SJCRH30 (cell line): ENCODE data around the gene TMEM156. TPM values are rescaled to one million over a fixed set of nuclear protein-coding genes. Genes with fewer than 3 reads are reported as not detected.
"Not testable (repeated sequence)": the region's sequence is repeated elsewhere in the genome, so short reads cannot be mapped to it uniquely, and the experiment has no call there.

ENCODE experiments used
- DNase-seq, 2 experiments: peaks; one replicate each; pipeline ENCODE4 v3.0.0-alpha.2; 2015 to 2020
- H3K27ac ChIP-seq: fragments of 250-450 bp; sonication (Bioruptor Pico); 2 replicates; pipeline ENCODE4 v1.5.1; 2020; ENCODE audit warnings: mild to moderate bottlenecking, moderate library complexity
- H3K27me3 ChIP-seq: fragments of 250-450 bp; sonication (Bioruptor Pico); 2 replicates; pipeline ENCODE4 v1.5.1; 2020; ENCODE audit warnings: mild to moderate bottlenecking, moderate library complexity
- H3K36me3 ChIP-seq: fragments of 250-450 bp; sonication (Bioruptor Pico); 2 replicates; pipeline ENCODE4 v1.5.1; 2020; ENCODE audit warnings: mild to moderate bottlenecking, moderate library complexity
- H3K4me1 ChIP-seq: fragments of 250-450 bp; sonication (Bioruptor Pico); 2 replicates; pipeline ENCODE4 v1.5.1; 2020; ENCODE audit warnings: mild to moderate bottlenecking, moderate library complexity
- H3K4me3 ChIP-seq: fragments of 250-450 bp; sonication (Bioruptor Pico); 2 replicates; pipeline ENCODE4 v1.5.1; 2020; ENCODE audit warnings: mild to moderate bottlenecking, moderate library complexity
- H3K9me3 ChIP-seq: fragments of 250-450 bp; sonication (Bioruptor Pico); replicated peaks from 2 replicates; pipeline ENCODE4 v1.5.1; 2020; ENCODE audit warnings: mild to moderate bottlenecking, moderate library complexity
- total RNA-seq: library from RNA; depleted of rRNA; stranded (reverse); fragments of >200 nt; shearing (Covaris generic); gene quantifications from 2 replicates; pipeline ENCODE4 v1.2.3, GENCODE V29; 2014

The TMEM156 gene
- total RNA-seq, 1 experiment from 2014 or later = not detected

DNA sequence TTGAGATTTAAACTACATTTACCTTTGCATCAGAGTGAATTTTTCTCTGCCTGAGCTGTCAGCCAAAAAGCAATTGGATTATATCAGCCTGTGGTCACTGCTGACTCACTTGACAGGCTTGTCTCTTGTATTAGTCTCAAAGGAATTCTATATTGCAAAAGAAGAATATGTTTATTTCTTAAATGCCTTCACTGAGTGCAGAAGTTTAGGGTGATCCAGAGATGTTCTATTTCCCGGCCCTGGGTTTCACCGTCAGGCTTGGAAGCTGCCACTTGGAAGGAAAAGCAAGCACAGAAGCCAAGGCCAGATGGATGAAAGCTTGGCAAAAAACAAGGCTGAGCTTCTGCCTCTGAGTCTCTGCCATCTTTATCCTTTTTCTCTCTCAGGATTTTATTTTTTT lies 83.7 kb downstream of the TMEM156 start:
- Histone ChIP-seq H3K4me1 (peaks cover 15% of the 10 kb centered on the region), H3K27ac (no peak overlapping the region), H3K9me3 (no peaks in the 10 kb centered on the region), H3K4me3 (no peak overlapping the region), H3K36me3 (peaks cover 7% of the 10 kb centered on the region), H3K27me3 (no peaks in the 10 kb centered on the region)
- peak in 1 of 2 experiments; percentile 9 for DNase-seq

DNA sequence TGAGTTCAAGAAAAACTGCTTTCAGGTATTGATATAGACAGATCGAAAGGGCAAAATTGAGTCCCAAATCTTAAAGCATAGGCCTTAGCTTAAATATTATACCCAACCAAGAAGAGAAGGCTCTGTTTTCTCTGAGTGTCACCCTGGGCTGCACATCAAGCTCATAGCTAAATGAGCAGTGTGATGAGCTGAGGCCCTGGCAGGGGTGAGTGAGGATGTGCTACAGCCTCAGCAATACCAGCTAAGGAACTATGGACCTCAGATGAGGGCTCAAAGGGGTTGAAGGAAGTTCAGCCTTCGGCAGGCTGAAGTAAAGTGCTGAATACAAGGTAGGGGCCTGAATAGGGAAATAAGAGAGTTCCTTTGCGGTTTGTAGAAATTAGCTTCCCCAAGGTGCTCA lies 85.3 kb downstream of the TMEM156 start:
- no peak overlapping the region for H3K4me3 ChIP-seq
- no peaks in the 10 kb centered on the region for H3K9me3 ChIP-seq
- H3K27ac ChIP-seq = no peak overlapping the region
- H3K4me1 ChIP-seq = peaks cover 28% of the 10 kb centered on the region
- no peaks in the 10 kb centered on the region for H3K27me3 ChIP-seq
- H3K36me3 ChIP-seq = peaks cover 11% of the 10 kb centered on the region
- no peak for DNase-seq

DNA sequence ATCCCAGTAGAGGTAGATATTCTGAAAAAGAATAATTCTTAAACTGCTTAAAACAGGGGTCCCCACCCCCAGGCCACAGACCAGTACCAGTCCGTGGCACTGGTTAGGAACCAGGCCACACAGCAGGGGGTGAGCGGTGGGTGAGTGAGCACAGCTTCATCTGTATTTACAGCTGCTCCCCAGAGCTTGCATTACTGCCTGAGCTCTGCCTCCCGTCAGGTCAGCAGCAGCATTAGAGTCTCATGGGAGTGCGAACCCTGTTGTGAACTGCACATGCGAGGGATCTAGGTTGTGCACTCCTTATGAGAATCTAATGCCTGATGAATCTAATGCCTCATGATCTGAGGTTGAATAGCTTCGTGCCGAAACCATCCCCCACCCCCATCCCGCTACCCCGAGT lies 87.8 kb downstream of the TMEM156 start:
- Histone ChIP-seq H3K4me1 (peaks cover 29% of the 10 kb centered on the region), H3K36me3 (peaks cover 21% of the 10 kb centered on the region), H3K27ac (peak overlapping the region; percentile 85), H3K9me3 (no peaks in the 10 kb centered on the region), H3K4me3 (no peak overlapping the region), H3K27me3 (no peaks in the 10 kb centered on the region)
- peak in 1 of 2 experiments; percentile 20 for DNase-seq

DNA sequence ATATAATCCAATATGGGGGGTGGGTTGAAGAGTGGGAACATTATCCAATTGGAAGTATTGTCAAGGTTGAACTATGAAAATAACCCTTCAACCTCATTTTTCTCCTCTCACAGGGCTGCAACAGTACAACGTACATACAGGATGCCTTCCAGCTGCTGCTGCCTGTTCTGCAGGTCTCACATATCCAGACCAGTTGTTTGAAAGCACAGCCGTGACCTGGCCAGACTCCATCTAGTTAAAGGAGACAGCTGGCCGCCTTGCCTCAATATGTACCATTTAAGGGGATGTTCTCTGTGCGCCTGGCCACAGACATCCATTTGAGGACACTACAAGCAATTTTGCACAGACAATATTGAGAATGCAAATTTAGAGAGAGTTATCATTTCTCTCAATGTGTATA lies 88.9 kb downstream of the TMEM156 start:
- peak overlapping the region; percentile 85 for H3K27ac ChIP-seq
- DNase-seq = peak; percentile 99
- H3K27me3 ChIP-seq = no peaks in the 10 kb centered on the region

DNA sequence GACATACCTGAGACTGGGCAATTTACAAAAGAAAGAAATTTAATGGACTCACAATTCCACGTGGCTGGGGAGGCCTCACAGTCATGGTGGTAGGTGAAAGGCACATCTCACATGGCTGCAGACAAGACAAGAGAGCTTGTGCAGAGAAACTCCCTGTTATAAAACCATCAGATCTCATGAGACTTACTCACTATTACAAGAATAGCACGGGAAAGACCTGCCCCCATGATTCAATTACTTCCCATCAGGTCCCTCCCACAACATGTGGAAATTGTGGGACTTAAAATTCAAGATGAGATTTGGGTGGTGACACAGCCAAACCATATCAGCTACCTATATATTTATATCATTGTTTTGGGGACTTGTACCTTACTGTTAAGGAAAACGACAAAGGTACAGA lies 90.3 kb downstream of the TMEM156 start:
- Histone ChIP-seq H3K4me1 (peaks cover 23% of the 10 kb centered on the region), H3K27ac (peak overlapping the region; percentile 85; the same call in 1 of the 2 replicates), H3K36me3 (peaks cover 38% of the 10 kb centered on the region)
- not testable (repeated sequence) for H3K27me3 ChIP-seq, DNase-seq, H3K9me3 ChIP-seq, H3K4me3 ChIP-seq

More for the DNA sequence above, 88.9 kb downstream of the TMEM156 start:
- Histone ChIP-seq H3K4me1 (peaks cover 25% of the 10 kb centered on the region), H3K36me3 (peaks cover 29% of the 10 kb centered on the region), H3K9me3 (no peaks in the 10 kb centered on the region), H3K4me3 (no peak overlapping the region)

DNA sequence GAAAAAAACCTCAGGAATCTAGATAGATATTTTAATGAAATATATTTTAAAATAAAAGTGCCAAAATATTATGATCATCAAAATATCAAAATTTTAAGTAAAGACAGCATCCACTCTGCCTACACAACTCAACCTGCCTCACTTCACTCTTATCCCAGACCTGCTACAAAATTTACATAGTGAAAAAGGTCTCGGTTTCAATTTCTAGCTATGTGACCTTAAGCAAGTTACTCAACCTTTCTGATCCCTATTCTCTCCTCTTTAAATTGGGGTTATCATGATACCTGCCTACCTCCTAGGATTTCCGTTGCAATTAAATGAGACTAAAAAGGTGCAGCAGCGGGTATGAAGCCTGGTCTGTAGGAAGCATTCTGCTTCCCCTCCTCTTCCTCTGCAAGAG lies 91.7 kb downstream of the TMEM156 start:
- no peak overlapping the region for H3K27ac ChIP-seq
- H3K4me1 ChIP-seq = peaks cover 23% of the 10 kb centered on the region
- DNase-seq = no peak
- H3K27me3 ChIP-seq = no peaks in the 10 kb centered on the region
- no peak overlapping the region for H3K4me3 ChIP-seq
- H3K36me3 ChIP-seq = peaks cover 46% of the 10 kb centered on the region
- H3K9me3 ChIP-seq = no peaks in the 10 kb centered on the region

DNA sequence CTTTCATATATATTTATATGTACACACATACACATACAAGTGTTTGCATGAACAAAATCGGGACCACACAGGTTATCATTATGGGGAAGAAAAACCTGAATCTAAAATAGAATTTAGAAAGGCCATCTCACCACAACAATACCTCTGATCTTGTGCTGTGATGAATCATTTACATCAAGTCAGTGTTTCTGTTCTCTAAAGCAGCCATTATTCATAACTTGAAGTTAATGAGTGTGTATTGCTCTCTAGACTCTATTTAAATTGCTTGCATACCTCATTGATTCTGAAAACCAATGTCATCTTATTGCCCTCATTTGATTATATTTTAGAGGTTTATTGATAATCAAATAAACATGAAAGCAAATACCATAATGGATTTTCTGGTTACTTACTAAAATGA lies 93.0 kb downstream of the TMEM156 start:
- H3K4me3 ChIP-seq = no peak overlapping the region
- H3K27me3 ChIP-seq = no peaks in the 10 kb centered on the region
- H3K9me3 ChIP-seq = no peaks in the 10 kb centered on the region
- H3K27ac ChIP-seq = no peak overlapping the region
- peaks cover 20% of the 10 kb centered on the region for H3K4me1 ChIP-seq
- H3K36me3 ChIP-seq = peaks cover 42% of the 10 kb centered on the region
- DNase-seq = no peak

DNA sequence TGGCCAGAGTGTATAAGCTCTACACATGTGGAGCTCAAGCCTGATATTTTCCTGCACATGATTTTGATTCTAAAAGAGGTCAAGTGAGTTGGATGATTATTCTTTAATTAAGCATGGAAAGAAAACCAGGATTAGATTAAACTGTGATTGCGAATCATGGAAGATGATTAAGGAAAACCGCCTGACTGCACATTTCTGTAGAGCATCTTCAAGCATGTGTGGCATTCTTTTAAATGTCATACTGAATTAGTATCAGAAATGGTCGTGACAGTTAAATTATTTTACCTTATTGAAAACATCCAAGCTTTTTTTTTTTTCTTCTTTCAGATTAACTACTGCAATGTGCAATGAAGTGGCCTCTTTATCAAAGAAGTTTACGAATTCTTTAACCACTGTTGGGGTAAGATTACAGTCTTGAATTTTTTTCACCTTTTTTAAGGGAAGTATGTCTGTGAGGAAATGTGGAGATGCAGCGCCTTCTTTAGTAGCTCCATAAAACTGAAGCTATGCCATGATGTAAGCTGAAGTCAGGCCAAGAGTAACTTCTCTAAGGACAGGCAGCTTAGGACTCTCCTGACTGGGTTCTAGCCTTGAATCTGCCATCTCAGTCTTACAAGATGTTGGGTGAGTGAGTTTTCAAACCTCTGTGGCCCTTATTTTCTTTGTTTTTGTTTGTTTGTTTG lies 96.7 kb downstream of the TMEM156 start:
- H3K27me3 ChIP-seq = no peaks in the 10 kb centered on the region
- H3K4me1 ChIP-seq = no peaks in the 10 kb centered on the region
- H3K4me3 ChIP-seq = no peak overlapping the region
- H3K27ac ChIP-seq = no peak overlapping the region
- no peaks in the 10 kb centered on the region for H3K9me3 ChIP-seq
- no peak for DNase-seq
- H3K36me3 ChIP-seq = peaks cover 63% of the 10 kb centered on the region

DNA sequence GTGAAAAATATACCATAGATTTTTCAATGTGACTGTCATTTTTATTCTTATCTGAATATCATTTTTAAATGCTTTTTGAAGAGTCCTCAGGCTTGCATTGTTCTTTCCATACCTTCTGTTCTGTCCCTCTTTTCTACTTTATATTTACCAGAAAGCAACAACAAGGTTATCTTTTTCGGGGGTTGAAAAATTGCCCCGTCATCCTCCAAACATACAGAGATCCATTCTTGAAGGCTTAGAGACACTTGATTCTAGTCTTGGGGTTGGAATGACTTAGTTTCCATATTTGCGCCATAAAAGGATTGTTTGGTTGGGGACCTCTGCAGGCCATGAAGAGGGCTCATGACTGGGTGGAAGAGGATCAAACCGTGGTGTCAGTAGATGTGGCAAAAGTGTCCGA lies 101.1 kb downstream of the TMEM156 start:
- no peak overlapping the region for H3K27ac ChIP-seq
- H3K36me3 ChIP-seq = peaks cover 56% of the 10 kb centered on the region
- no peak overlapping the region for H3K4me3 ChIP-seq
- no peak for DNase-seq
- H3K9me3 ChIP-seq = no peaks in the 10 kb centered on the region
- no peaks in the 10 kb centered on the region for H3K27me3 ChIP-seq
- H3K4me1 ChIP-seq = no peaks in the 10 kb centered on the region

DNA sequence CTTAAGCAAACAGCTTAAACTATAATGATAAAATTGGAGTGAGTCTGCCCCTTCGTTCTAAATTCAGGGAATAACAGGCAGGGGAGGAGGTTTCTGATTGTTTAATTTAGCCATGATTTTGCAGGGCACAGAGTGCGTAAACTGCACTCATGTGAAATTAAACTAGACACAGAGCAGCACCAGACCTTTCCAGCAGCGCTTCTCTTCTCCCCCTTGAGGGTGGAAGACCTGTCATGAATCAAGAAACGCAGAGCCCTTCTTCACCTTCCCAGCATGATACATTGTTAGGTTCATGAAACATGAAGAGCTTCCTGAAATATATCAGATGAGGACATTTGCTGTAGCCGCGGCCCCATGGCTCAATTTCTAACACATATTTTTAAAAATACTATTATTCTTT lies 101.5 kb downstream of the TMEM156 start:
- no peak overlapping the region for H3K4me3 ChIP-seq
- no peaks in the 10 kb centered on the region for H3K27me3 ChIP-seq
- H3K9me3 ChIP-seq = no peaks in the 10 kb centered on the region
- H3K4me1 ChIP-seq = no peaks in the 10 kb centered on the region
- H3K27ac ChIP-seq = no peak overlapping the region
- peaks cover 54% of the 10 kb centered on the region for H3K36me3 ChIP-seq
- no peak for DNase-seq

DNA sequence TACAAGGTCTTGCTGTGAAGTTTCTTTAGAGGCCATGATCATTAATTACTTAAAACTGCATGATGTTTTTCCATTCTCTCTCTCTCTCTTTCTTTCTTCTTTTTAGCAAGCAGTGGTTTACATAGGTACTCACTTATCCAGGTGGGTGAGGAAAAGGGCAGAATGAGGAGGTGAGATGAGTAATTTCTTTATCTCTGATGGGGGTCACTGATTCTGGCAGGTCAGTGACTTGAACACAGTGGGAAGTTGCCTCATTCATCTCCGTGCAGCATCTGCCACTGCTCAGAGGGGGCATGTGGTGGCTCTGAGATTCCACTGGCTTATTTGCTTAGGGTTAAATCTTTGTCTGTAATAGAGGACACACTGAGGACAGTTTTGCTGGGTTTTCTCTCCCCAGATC lies 102.0 kb downstream of the TMEM156 start:
- Histone ChIP-seq H3K27me3 (no peaks in the 10 kb centered on the region), H3K4me3 (no peak overlapping the region), H3K36me3 (peaks cover 51% of the 10 kb centered on the region), H3K4me1 (no peaks in the 10 kb centered on the region), H3K9me3 (no peaks in the 10 kb centered on the region), H3K27ac (no peak overlapping the region)
- no peak for DNase-seq

DNA sequence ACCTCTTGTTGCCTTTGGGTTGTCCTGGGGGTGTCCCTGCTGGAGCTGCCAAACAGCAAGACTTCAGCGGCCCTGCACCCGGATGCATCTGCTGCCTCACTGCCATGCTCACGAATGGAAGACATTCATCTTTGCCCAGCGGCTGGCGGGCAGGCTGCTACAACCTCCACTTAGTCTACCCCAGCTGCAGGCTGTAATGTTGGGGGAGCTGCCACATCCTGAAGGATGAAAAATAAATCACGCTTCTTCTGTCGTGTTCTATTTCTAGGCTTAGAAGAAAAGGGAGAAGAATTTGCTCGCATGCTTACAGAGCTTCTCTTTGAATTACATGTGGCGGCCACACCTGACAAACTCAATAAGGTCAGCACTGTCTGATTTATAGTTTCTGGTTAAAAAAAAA lies 103.2 kb downstream of the TMEM156 start:
- H3K27me3 ChIP-seq = no peaks in the 10 kb centered on the region
- H3K4me3 ChIP-seq = no peak overlapping the region
- no peaks in the 10 kb centered on the region for H3K9me3 ChIP-seq
- peaks cover 49% of the 10 kb centered on the region for H3K36me3 ChIP-seq
- H3K27ac ChIP-seq = no peak overlapping the region
- no peaks in the 10 kb centered on the region for H3K4me1 ChIP-seq
- no peak for DNase-seq

DNA sequence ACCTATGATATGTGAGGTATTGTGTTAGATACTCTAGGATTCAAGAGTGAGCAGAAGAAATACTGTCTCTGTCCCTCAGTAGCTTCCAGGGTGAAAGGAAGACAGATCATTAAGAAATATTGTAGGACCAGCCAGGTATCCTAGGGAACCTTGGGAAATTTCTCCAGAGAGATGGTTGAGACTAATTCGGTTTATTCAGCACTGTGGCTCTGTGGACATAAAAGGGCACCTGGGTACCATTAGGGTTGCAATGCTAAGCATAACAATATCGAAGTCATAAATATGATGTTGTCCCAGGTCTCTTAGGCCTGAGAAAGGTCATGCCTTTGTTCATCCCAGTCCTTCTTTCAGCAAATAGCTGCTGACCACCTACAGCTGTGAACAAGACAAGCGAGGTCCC lies 103.6 kb downstream of the TMEM156 start:
- Histone ChIP-seq H3K9me3 (no peaks in the 10 kb centered on the region), H3K27me3 (no peaks in the 10 kb centered on the region), H3K27ac (no peak overlapping the region), H3K36me3 (peaks cover 45% of the 10 kb centered on the region), H3K4me3 (no peak overlapping the region), H3K4me1 (no peaks in the 10 kb centered on the region)
- no peak for DNase-seq

DNA sequence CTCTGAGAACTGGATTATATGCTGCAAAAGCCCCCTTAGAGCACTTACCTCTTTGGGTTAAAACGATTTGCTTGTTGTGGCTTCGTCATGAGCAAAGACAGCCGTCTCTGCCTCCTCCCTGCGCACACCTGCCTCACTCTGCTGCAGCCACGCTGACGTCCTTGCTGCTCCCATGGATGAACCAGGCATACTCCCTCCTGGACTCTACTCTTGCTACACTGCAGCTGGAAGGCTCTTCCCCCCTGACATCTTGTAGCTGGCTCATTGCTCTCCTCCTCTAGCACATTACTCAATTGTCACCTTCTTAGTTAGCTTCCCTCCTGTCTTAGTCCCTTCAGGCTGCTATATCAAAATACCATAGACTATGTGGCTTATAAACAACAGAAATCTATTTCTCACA lies 105.3 kb downstream of the TMEM156 start:
- H3K27me3 ChIP-seq = no peaks in the 10 kb centered on the region
- no peak overlapping the region for H3K27ac ChIP-seq
- peaks cover 32% of the 10 kb centered on the region; the same call in 1 of the 2 replicates for H3K36me3 ChIP-seq
- no peak overlapping the region for H3K4me3 ChIP-seq
- H3K4me1 ChIP-seq = no peaks in the 10 kb centered on the region
- no peak for DNase-seq
- no peaks in the 10 kb centered on the region for H3K9me3 ChIP-seq

DNA sequence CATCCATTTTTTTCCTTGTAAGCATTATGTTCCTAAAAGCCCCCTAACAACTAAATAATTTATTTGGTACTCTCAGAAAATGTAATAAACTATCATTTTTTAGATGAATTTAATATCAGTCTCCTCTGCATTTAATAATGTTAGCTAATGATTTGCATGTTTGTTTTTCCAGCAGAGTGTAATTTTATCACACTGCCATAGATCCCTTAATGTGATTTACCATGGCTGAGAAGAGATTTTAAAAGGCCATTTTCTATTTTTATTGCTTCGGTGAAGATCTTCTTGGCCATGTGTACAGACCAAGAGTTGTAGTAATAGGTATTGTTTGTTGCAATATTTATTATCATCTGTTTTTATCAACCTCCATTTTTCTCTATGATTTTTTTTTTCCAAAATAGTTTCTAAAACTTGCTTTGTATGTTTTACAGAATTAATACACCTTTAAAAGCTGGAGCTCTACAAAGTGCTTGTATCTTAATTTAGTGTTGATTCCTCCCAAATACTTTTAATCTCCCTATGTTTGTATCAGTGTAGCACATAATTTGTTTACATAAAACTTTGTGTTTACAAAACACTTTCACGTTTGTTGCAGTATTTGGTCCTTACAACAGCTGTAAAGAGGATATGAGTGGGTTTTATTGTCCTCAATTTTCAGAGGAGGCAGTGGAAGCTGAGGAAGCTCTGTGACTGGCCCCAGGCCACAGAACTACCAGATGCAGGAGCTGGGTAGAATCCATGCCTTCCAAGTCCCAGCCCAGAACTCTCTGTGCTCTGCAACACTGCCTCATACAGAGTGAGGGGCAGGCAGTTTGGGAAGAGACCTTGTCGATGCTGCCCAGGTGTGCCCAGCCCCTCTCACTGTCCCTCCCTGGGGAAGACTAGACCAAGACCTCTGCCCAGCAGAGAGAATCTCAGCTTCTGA lies 106.5 kb downstream of the TMEM156 start:
- H3K4me3 ChIP-seq = no peak overlapping the region
- H3K27me3 ChIP-seq = no peaks in the 10 kb centered on the region
- no peak overlapping the region for H3K27ac ChIP-seq
- H3K4me1 ChIP-seq = no peaks in the 10 kb centered on the region
- no peaks in the 10 kb centered on the region for H3K9me3 ChIP-seq
- DNase-seq = peak in 1 of 2 experiments; percentile 31
- peaks cover 26% of the 10 kb centered on the region; the same call in 1 of the 2 replicates for H3K36me3 ChIP-seq
